K562 (cell line): ENCODE results near the gene CFAP97D1. TPM values are rescaled to one million over a fixed set of nuclear protein-coding genes. Genes with fewer than 3 reads are reported as not detected.

Experiments
- ARID3A ChIP-seq: IDR thresholded peaks from 2 replicates; pipeline ENCODE4 v1.6.1; 2012; ENCODE audit warnings: low read depth, low read length, improper control_type of control experiment, borderline replicate concordance
- ARID4B ChIP-seq: sonication (generic); formaldehyde crosslinking; IDR thresholded peaks from 2 replicates; pipeline ENCODE4 v1.8.0; 2022; ENCODE audit warnings: mild to moderate bottlenecking, missing genetic modification reagents
- ETV5 ChIP-seq: sonication (generic); formaldehyde crosslinking; IDR thresholded peaks from 2 replicates; pipeline ENCODE4 v1.4.0; 2020; ENCODE audit warnings: low read depth, mild to moderate bottlenecking, missing genetic modification reagents
- HEY1 ChIP-seq: fragments of 250-450 bp; sonication (Bioruptor Pico); IDR thresholded peaks from 2 replicates; pipeline ENCODE4 v1.5.0; 2020; ENCODE audit warnings: mild to moderate bottlenecking, moderate library complexity, borderline replicate concordance
- KLF10 ChIP-seq: fragments of 250-450 bp; sonication (Bioruptor Pico); IDR thresholded peaks from 2 replicates; pipeline ENCODE4 v1.6.1; 2021; ENCODE audit warnings: matching md5 sums
- PHF21A ChIP-seq: fragments of 450-650 bp; IDR thresholded peaks from 2 replicates; pipeline ENCODE4 v1.6.1; 2017; ENCODE audit warnings: low read depth, borderline replicate concordance
- TCF7L2 ChIP-seq: fragments of 150-350 bp; IDR thresholded peaks from 2 replicates; pipeline ENCODE4 v1.6.1; 2016; ENCODE audit warnings: low read depth, mild to moderate bottlenecking, low read length, moderate library complexity
- polyA plus RNA-seq, 8 experiments: library from polyadenylated mRNA; depleted of rRNA in 4 of 8; stranded (reverse) in 5 of 8; unstranded in 3 of 8; fragments of >200 nt; fragmentation: Nextera tagmentation in 2 of 8; fragmentation: Illumina TruSeq in 1 of 8; extraction: Ambion mirVana in 2 of 8; extraction: Trizol in 1 of 8; gene quantifications; 2 replicates each; pipeline versions ENCODE4 v1.2.1 to v1.2.3, GENCODE V29; 2011 to 2014; ENCODE audit warnings: inconsistent platforms in 1 of 8, missing spikeins in 1 of 8
- total RNA-seq, 7 experiments: library from RNA; depleted of rRNA in 6 of 7; stranded (reverse); fragments of >200 nt in 6 of 7; fragmentation: Illumina TruSeq in 2 of 7; extraction: Trizol in 2 of 7; gene quantifications; 2 replicates each; pipeline versions ENCODE4 v1.2.1 to v1.2.3, GENCODE V29; 2011 to 2021; ENCODE audit warnings: low replicate concordance in 1 of 7
- TF ChIP-seq, protein P1 (sequence below): sonication (generic); formaldehyde crosslinking; IDR thresholded peaks from 2 replicates; pipeline ENCODE4 v1.8.1; 2023; ENCODE audit warnings: mild to moderate bottlenecking, missing genetic modification reagents
- TF ChIP-seq, protein P2 (sequence below), 2 experiments: fragments of 450-650 bp in 1 of 2; sonication (generic) in 1 of 2; formaldehyde crosslinking in 1 of 2; IDR thresholded peaks; 2 replicates each; pipeline versions ENCODE4 v1.7.1 to v1.9.0; 2016 to 2022; ENCODE audit warnings: inconsistent platforms in 1 of 2, mild to moderate bottlenecking in 1 of 2, missing genetic modification reagents in 1 of 2

The CFAP97D1 gene
- total and polyA plus RNA-seq, 9 of the 15 experiments (the other 6 are each of a cell fraction or from before 2014, with no cell fraction given) = not detected

DNA sequence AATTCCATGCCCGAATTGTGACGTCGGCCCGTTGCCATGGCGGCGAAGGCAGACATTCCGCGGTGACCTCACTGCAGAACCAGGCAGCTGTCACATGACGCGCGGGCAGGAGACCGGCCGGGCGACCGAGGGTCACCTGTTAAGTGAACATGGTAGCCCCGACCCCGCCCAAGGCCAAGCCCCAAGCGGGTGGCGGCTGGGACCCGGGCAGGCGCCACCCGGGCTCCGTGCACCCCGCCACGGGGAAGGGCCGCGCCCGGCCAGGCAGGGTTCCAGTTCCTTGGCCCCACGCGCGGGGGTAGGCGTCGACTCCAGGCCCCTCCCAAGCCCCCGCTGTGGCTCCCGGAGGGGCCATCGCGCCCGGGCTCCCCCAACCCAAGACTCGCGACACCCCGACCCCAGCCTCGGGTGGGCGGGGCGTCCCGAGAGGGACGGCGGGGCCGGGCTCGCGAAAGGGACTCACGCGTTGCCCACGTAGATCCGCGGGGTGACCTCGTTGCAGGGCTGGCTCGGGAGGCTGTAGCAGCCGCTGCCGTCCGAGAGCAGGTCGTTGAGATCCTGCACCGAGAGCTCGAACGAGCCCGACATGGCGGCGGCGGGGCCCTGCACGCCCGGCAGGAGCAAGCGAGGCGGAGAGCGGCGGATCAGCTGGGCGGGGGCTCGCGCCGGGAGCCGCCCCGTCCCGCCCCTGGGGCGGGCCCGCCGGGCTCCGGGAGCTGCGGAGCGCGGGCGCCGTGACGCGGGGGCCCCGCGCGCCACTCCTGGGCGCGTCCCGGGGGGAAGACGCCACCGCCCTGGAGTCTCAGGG is 1.7 kb upstream of the CFAP97D1 start, which contains the start of gene DUSP3 (continued):
- TF ChIP-seq ARID3A (no peak), ARID4B (CRISPR knock-in tag) (peak; percentile 81), HEY1 (no peak), PHF21A (no peak), KLF10 (no peak), TCF7L2 (no peak), ETV5 (CRISPR knock-in tag) (no peak)
- TF ChIP-seq, protein P1, sequence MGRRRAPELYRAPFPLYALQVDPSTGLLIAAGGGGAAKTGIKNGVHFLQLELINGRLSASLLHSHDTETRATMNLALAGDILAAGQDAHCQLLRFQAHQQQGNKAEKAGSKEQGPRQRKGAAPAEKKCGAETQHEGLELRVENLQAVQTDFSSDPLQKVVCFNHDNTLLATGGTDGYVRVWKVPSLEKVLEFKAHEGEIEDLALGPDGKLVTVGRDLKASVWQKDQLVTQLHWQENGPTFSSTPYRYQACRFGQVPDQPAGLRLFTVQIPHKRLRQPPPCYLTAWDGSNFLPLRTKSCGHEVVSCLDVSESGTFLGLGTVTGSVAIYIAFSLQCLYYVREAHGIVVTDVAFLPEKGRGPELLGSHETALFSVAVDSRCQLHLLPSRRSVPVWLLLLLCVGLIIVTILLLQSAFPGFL = no peak
- TF ChIP-seq, protein P2, sequence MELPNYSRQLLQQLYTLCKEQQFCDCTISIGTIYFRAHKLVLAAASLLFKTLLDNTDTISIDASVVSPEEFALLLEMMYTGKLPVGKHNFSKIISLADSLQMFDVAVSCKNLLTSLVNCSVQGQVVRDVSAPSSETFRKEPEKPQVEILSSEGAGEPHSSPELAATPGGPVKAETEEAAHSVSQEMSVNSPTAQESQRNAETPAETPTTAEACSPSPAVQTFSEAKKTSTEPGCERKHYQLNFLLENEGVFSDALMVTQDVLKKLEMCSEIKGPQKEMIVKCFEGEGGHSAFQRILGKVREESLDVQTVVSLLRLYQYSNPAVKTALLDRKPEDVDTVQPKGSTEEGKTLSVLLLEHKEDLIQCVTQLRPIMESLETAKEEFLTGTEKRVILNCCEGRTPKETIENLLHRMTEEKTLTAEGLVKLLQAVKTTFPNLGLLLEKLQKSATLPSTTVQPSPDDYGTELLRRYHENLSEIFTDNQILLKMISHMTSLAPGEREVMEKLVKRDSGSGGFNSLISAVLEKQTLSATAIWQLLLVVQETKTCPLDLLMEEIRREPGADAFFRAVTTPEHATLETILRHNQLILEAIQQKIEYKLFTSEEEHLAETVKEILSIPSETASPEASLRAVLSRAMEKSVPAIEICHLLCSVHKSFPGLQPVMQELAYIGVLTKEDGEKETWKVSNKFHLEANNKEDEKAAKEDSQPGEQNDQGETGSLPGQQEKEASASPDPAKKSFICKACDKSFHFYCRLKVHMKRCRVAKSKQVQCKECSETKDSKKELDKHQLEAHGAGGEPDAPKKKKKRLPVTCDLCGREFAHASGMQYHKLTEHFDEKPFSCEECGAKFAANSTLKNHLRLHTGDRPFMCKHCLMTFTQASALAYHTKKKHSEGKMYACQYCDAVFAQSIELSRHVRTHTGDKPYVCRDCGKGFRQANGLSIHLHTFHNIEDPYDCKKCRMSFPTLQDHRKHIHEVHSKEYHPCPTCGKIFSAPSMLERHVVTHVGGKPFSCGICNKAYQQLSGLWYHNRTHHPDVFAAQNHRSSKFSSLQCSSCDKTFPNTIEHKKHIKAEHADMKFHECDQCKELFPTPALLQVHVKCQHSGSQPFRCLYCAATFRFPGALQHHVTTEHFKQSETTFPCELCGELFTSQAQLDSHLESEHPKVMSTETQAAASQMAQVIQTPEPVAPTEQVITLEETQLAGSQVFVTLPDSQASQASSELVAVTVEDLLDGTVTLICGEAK (IDR thresholded peaks at IDR 0.05) = no peak
- TF ChIP-seq, protein P2 (CRISPR knock-in tag; IDR thresholded peaks at IDR 0.05) = no peak
